Measurements from ENCODE around the gene PGLYRP1.

DNA sequence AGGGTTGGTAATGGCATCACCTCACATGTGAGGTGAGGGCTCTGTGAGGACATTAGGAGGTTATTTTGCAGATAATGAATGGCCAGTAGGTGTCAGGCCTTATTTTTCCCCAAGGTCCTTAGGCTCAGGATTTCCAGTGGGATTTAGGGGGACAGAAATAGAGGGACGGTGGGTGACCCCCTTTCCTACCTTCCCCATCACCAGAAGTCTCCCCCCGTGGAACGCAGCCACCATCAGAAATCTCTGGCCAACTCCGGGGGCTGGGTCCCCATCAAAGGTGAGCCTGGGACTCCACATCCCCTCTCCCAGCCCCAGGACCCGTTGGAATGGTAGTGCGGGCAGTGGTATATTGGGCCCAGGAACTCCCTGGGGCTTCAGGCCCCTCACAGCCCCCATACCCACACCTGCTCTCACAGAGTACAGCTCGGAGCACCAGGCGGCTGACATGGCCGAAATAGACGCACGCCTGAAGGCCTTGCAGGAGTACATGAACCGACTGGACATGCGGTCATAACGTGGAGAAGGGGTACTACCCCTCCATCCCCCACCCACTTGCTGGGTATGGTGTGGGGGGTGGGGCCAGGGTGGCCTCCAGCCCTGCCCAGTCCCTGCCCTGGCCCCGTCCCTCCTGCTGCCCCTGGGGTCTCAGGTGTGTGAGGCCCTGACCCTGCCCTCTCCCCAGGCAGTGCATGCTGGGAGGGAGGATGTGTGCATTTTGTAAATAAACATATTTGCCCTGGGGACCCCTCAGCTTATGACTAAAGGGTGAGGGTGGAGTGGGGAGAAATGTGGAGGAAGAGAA, 4.8 kb downstream of the PGLYRP1 start:
- TF ChIP-seq, protein P1, sequence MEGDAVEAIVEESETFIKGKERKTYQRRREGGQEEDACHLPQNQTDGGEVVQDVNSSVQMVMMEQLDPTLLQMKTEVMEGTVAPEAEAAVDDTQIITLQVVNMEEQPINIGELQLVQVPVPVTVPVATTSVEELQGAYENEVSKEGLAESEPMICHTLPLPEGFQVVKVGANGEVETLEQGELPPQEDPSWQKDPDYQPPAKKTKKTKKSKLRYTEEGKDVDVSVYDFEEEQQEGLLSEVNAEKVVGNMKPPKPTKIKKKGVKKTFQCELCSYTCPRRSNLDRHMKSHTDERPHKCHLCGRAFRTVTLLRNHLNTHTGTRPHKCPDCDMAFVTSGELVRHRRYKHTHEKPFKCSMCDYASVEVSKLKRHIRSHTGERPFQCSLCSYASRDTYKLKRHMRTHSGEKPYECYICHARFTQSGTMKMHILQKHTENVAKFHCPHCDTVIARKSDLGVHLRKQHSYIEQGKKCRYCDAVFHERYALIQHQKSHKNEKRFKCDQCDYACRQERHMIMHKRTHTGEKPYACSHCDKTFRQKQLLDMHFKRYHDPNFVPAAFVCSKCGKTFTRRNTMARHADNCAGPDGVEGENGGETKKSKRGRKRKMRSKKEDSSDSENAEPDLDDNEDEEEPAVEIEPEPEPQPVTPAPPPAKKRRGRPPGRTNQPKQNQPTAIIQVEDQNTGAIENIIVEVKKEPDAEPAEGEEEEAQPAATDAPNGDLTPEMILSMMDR (IDR thresholded peaks at IDR 0.05): no peak
- TF ChIP-seq EP300 (IDR thresholded peaks at IDR 0.05): no peak
